Stimulated activated CD4-positive, alpha-beta T cell treated with anti-CD3 and anti-CD28 coated beads, Interleukin-1b, Interleukin-23, amount 100 ng/mL, for 1 hour (primary cell): ENCODE results near the gene TACR1.

Source experiments
- DNase-seq, 2 donors: peaks; one replicate each; pipeline ENCODE4 v3.0.0-alpha.2; 2020; ENCODE audit warnings: low read depth in 2 of 2

TACR1 gene

DNA sequence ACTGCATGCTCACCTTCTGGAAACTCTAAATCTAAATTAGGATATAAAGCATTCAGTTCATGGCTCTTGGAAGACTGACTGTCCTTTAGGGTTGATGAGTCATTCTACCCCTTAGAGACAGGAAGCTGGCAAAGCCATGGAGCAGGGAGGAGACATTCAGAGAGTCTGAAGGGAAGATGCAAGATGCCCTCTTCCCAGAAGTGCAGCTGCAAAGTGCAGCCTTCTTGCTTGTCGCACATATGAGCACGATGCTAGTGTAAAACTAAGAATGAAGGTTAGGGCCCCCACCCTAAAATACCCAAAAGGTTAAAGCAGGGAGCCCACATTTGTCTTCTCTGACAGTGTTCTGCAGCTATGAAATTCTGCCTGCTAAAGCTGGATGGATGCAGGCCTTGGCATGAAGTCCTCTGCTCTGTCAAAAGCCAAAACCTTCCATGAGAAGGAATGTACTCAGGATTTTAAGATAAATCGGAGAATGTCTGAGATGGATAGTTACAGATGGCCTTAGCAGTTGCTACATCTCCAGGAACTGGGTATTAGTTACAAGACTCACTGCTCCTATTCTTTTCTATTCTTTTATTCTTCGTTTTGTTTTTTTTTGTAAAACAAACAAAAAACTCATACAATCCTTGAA is 151.2 kb downstream of the TACR1 start:
- DNase-seq: no peak

DNA sequence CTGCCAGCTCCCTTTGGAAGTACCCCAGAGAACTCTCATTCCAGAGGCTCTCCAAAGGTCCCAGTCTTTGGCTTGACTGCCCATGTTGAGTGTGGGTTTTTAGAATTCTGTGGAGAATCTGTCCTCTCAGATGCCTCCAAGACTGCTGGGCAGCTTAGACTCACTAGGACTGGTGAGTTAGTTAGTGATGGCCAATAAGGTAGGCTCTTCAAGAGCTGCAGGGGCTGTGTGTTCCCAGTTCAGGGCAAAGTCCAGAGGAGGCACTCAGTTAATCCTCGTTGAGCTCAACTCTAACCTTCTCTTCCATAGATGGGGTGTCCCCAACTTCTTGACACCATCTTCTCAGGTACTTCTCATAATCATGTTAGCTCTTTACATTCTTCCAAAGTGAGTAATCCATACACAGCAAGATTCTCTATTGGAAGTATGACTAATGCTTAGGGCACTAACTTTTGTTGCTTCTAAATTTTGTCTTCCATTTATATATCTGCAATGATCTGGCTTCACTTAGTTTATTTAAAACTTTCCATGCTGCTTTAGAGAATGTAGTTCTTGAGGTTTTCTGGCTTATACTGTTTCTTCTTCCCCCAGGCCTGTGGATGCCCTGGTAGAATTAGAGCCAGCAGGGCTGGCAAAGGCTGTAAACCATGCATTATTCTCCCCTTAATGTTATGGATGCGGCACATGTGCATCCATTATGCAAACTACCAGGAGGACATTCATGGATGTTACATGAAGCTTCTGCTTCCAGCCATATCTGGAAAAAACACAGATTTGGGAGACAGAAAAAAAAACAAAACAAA is 151.9 kb downstream of the TACR1 start:
- no peak for DNase-seq

DNA sequence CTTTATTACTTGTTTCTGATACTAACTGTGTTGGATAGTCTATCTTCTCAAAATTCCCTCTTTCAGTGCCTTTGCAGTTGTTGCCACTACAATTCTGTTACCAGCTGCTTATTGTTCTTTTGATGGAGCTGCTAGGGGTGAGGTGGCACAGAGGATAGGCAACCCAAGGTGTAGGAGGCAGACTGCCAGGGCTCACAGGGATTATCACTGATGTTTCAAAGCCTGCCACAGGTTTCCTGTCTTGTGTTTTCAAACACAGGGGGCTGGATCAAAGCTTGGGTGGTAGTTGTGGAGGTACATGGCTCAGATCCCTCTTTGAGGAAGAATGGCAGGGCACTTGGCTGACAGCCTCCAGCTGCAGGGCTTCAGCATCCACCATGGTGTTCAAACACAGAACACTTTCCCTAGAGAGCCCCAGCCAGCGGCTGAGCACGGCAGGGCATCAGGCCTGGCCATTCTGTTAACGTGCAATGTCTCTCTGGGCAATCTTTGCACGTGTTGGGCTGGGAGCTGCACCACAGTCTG is 153.7 kb downstream of the TACR1 start:
- DNase-seq: no peak

DNA sequence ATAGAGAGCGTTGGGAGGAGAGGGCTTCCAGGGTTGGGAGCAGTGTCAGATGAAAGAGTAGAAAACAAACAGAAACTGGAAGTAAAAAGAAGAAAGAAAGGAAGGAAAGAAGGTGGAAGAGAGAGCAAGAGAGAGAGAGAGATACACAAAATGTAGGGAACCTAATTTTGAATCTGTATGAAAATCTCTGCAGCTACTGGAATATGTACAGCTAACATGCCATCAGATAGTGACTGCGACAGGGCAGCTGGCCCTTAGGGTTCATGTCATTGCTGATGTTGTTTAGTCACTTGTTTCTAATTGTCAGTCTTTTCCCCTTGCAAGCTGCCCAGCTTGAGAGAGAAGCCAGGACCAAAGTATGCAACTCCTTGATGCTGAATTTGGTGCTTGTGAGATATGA is 155.0 kb downstream of the TACR1 start:
- DNase-seq: no peak

DNA sequence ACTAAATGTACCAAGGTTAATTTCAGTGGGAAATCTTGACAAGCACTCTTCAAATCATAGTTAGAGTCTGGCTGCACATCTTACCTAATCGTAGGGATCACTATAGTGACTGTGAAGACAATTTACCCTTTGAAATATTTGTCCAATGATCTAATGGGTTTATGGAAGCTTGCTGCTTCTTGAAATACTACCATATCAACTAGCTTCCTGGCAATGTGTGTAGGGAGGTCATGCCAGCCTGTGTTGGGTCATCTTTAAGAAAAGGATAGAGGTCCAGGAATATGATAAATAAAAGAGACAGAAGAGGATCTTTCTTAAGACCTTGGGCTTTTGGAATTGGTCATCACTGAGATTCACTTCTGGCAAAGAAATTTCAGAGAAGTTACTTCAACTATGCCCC is 156.5 kb downstream of the TACR1 start:
- DNase-seq: no peak

DNA sequence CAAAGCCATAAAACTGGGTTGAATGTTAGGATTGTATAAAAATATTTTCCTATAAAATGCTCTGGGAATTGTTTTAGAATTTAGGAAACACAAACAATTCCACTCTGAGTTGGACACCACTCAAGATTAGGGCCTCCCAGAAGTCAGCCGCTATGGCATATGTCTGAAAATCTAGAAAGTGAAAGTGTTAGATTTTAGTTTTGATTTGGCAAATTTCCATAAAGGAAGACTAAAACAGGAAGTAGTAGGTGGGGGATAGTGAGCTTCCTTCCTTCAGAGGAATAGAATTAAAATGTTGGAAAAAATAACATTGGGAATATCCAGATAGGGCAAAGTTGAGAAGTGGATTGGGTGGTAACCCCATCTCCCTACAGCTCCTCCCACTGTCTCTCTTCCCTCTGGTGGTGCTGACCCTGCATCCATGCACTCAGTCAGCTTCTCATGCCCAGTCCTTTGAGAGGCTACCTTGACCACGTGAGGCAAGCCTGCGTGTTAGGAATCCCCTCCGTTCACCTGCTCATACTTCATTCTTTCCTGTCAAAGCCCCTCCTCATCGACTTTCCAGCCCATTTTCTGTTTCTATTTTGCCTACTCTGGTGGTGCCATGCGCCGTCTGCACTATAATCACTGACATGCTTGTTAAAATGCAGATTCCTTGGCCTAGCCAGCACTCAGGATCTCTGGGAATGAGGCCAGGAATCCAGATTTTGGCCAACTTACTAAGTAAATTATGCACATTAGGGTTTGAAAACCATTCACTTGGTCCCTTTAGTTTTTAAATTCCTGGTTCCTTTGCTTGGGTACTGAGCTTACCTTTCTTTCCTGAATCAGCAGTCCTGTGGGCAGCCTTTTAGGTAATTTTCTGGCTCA is 157.4 kb downstream of the TACR1 start:
- no peak for DNase-seq

DNA sequence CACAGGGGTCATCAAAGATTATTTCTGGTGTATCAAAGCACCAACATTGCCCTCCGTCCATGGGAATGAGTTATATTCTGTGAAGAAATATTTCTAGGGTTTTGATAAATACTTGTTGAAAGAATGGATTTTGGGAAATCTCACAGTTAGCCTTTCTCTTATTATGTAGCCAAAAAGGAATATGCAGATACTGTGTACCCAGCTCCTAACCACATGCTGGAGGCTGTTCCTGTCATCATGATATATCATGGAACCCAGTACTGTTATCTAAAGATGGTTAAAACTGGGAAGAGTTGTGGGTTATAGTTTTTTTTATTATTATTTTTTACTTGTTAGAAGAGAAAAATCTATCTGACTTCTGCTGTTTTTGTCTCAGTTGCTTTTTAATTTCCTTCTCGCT is 158.1 kb downstream of the TACR1 start:
- DNase-seq: no peak

DNA sequence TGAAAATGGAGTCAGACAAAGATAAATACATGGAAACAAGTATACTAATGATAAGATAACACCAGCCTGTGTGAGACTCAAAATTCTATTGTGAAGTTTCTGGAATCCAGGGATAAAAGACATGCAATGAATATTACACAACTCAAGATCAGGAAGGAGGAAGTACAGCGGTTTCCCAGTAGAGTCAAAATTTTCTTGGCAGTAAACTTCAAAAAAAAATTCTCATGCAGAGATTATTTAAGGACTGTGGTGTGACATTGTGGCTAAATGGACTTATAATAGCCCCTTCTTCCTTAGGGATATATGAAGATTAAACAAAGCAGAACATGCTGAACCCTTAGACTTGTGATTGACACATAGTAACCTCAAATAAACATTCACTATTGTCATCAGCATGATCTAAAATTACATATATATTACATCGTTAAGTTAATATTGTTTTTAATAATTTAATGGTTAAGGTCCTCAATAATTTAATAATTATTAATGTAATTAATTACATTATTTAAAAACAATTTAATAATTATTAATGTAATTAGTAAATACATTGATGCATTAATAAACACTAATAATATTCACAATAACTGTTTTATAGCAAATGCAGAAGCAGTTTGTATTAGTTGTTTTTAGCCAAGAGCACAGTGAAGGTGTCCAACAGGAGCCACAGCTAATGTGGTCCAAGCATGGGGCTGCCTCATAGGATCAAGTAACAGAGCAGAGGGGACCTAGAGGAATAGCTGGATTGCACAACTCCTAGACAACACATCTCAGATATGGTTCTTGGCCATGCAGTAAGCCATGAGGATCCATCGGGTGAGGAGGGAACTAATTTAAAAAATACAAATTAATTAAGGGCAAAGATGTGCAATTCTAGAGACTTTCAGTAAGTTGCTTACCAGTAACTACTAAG is 163.6 kb downstream of the TACR1 start:
- no peak for DNase-seq

DNA sequence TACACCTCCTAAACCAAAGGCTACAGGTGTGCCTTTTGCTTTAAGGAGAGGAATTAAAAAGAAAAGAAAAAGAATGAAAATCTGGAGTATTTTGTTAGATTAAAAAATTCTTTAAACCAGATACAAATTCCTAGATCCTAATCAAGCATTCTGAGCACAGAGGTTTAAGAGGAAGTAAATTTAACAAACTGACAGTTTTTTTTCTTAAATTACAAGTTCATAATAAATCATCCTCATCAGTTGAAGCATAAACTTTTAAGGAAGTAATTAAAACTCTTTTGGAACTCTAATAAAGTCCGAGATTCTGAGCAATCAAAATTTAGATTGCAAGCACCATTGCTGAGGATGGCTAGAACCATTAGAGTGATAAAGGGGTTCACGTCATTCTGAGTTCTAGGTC is 165.8 kb downstream of the TACR1 start:
- DNase-seq: no peak

DNA sequence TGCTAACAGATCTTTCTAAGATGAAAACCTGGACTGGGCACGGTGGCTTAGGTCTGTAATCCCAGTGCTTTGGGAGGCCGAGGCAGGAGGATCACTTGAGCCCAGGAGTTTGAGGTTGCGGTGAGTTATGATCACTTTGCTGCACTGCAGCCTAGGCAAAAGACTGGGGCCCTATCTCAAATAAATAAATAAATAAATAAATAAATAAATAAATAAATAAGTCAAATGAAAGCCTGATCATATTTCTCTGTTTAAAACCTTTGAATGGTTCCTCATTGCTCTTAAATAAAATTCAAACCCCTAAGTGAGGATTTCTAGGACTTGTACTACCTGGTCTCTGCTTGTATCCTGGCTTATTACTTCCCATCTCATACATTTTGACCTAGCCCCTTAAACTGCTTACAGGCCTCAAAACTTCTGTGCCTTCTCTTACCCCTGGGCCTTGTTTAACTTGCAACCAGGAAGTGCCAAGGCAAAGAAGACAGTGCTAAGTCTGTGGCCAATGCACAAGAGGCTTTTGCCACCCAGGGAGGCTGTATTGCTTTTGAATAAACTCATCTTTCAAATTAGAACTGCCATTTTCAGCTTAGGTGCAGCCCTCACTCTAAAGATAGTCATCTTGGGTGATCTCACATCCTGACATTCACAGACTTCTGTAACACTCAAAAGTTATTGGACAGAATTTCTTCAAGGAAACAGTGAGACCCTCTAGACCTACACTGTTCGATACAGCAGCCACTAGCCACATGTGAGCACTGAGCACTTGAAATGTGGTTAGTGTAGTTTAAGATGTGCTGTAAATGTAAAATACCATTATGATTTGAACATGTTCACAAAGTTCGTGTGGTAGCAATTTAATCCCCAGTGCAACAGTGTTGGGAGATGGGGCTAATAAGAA is 167.2 kb downstream of the TACR1 start:
- DNase-seq: no peak

DNA sequence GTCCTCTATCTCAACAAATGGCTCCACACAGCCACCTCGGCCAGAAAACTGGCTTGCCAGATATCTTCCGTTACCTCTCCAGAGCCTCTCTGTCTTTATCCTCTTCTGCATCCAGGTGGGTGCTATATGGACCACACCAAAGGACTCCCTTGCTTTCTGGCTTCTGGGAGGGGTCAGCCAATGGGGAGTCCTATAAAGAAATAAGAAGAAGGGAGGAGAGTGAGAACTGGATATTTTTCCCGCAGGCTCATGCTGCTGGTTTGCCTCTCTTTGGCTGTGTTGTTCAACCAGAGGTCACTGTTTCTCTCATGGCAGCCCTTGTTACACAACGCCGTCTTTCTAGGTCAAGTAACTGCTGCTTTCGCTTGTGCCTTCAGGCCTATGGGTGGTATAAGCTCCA is 168.1 kb downstream of the TACR1 start:
- DNase-seq: no peak

DNA sequence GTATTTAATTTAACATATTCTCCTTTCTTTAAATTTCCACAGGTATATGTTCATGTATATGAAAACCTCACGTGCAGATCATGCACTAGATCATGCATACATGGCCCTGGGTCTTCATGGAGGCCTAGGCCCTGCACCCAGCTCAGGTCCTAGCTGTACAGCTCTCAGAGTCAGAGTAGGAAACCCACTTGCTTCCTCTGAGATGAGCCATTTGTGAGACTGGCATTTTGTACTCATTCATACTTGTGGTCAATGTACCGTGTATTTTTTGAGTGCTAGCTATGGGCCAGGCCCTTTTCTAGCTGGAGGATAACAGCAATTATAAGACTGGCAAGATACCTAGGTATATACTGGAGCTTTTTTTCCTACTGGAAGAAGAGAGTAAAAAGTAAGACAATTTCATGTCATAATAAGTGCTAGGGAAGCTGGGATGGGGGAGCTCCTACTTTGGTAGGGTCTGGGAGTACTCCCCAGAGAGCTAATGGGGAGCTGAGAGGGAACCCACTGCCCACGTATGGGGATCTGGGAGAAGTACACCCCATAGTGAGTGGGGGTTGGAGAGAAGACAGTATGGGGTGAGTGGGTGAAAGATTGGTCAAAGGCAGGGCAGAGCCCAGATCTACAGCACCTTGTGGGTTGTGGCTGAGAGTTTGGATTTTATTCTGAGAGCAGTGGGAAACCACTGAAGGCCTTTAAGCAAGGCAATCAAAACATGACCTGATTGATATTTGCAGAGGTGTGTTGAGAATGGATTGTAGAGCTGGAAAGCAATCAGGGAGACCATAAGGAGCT is 168.9 kb downstream of the TACR1 start:
- no peak for DNase-seq

DNA sequence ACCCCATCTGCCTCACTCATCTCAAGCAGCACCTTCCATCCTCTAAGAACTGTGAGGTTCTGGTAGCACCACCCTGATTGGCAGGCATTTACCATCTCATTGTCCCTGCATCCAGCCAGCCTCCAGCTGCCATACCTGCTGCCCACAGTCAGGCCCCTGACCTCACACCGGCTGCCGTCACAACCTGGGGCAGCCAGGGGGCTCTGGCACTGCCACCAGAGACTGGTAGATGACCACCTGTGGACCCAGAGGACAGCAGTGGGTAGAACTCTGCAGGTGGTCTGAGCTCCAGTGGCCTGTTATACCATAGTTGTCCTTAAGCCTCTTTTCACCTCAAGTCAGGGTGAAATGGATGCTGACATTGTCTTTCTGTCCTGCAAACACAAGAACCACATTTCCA is 171.4 kb downstream of the TACR1 start:
- DNase-seq: no peak

DNA sequence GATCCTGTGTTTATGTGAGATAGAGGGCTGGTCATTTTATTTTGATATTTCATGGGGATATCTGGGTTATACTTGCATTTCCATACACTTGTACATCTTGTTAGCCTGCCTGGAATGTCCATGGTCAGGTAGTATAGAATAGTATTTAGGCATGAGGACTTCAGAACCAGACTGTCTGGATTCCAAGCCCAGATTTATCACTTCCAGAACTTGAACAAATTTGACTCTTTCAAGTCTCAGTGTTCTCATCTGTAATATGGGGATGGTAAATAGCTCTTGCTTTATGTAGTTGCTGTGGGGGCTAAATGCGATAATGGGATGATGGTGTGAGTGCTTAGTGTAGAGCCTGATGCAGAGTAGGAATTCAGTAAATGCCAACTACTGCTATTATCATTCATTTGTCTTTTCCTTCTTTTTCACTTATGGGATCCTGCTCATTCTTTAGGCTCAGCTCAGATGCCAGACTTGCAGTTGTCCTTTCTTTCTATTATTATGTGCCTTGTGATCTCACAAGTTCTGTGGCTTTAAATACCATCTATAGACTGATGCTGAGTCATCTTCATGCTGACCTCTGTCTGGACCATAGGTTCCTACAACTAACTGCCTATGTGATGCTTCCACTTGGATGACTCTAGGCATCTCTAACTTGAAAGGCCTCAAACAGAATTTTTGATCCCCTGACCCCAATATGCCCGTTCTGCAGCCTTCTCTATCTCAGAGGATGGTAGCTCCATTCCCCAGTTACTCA is 173.5 kb downstream of the TACR1 start:
- no peak for DNase-seq

DNA sequence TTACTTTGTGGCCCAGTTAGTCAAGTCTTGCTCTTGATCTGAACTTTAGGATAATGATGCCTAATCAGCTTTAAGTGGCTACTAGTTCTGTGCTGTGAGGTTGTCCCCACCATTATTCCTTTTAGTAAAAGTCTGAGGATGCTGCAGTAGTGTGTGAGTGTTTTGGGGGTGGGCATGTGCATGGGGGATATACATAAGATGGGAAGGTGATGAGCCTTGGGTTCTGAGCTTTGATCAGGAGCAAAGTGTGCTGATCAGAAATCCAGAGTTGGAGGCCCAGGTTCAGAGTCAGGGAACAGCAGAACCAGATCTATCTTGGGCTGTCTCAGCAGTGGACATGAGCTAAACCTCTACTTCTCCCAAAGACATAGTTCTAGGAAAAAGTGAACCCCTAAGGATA is 174.1 kb downstream of the TACR1 start:
- DNase-seq: no peak

DNA sequence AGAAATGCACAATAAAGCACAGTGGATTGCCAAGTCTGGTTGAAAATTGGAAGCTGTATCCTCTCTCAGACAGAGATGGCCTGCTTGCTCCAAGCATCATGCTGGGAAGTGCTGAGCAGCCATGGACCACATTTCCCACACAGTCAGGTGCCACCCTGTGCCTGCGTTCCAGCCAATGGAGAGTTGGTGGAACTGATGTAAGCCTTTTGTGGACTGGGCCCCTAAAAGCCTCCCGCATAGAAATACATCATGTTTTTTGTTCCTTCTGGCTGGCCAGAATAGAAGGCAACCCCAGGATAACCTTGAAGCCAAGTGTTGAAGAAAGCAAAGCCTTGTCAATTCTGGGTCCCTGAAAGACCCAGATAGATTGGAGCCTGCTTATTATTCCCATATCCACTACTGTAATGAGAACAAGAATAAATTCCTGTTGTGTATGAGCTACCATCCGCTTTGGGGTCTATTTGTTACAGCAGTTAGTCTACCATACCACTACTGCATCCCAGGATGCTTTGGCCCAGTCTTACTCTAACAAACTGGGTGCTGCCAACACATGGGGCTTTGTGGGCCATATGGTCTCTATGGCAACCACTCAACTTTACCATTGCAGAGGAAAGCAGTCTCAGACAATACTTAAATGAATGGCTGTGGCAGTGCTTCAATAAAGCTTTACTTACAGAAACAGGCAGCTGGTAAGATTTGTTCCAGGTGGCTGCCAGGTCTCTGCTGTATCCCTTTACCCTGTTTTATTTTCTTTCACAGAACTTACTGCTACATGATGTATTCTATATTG is 175.5 kb downstream of the TACR1 start:
- DNase-seq: no peak

DNA sequence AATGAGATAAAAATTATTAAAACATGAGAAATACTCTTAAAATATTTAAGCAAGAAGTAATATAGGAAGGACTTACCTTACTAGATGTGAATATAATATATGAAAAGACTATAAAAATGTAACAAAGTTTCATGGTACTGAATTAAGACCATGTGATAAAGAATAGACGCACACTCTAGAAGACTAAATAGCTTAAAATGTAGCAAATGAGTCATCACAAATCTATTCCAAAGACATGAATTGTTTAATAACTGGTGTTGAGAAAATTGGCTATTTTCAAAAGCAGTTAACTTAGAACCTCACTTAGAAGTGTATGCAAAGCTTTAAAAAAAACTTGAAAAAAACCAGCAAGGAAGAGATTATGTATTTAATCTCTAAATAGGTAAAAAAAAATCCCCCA is 176.8 kb downstream of the TACR1 start:
- DNase-seq: no peak

DNA sequence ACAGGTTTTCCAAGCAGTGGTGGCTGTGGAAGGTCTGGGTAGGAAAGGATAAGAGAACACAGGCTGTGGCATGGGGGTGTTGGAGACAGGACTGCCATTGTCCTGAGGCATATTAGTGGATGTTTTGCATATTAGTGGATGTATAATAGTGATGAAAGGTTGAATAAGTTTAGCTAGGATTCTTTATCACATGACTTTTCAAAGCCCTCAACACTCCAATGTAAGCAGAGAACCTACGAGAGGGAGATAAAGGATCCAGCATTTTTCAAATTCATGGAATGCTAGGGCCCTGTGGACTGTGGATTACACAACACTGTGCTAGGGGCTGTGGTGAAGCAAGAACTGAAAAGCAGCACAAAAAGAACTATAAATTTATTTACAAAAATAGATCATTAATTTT is 177.6 kb downstream of the TACR1 start:
- no peak for DNase-seq
